T-helper 2 cell treated with Interferon-gamma antibody and Interleukin-4, amounts not matched to agents 5 μg/mL and 100 μg/mL, for 36 hours (primary cell): Measurements from ENCODE around the gene ITGA1.

Source experiments
- DNase-seq: peaks from one replicate; pipeline ENCODE4 v3.0.0; 2021; ENCODE audit warnings: low spot score
- H3K27ac Mint-ChIP-seq: one replicate; pipeline ENCODE4 v1.8.0; 2021; ENCODE audit warnings: mild to moderate bottlenecking, mixed read lengths
- H3K27me3 Mint-ChIP-seq: one replicate; pipeline ENCODE4 v1.8.0; 2021; ENCODE audit warnings: low read depth, mixed read lengths
- H3K36me3 Mint-ChIP-seq: one replicate; pipeline ENCODE4 v1.8.0; 2021; ENCODE audit warnings: low read depth, mixed read lengths
- H3K4me1 Mint-ChIP-seq: one replicate; pipeline ENCODE4 v1.8.0; 2021; ENCODE audit warnings: low read depth, mixed read lengths
- H3K4me3 Mint-ChIP-seq: one replicate; pipeline ENCODE4 v1.8.0; 2022; ENCODE audit warnings: mild to moderate bottlenecking, moderate library complexity, mixed read lengths
- H3K9me3 Mint-ChIP-seq: one replicate; pipeline ENCODE4 v1.8.0; 2021; ENCODE audit warnings: mixed read lengths

Gene ITGA1

DNA sequence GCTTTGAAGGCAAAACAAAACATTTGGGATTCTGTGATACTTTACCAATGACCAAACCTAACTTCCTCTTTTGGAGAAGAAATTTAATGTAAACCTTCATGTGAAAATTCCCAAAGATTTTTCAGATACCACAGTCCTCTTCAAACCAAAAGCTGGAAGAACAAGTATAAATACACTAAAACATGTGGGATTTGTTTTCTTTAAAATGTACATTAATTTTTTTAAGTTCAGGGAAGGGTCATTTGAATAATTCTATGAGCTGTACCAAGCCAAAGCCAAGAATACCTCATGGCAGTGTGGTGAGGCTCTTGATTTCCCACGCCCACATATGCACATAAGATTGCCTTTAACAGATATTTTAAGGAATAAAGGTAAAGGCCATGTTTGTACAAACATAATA lies 28.4 kb upstream of the ITGA1 start:
- Mint-ChIP-seq H3K4me1 (peaks cover 4% of the 10 kb centered on the region), H3K36me3 (peaks cover 2% of the 10 kb centered on the region), H3K9me3 (no peaks in the 10 kb centered on the region), H3K4me3 (no peak overlapping the region), H3K27ac (no peak overlapping the region), H3K27me3 (no peaks in the 10 kb centered on the region)
- DNase-seq = no peak

- Mint-ChIP-seq H3K9me3 (peaks cover 8% of the 10 kb centered on the region), H3K27me3 (no peaks in the 10 kb centered on the region), H3K36me3 (peaks cover 2% of the 10 kb centered on the region), H3K4me1 (peaks cover 5% of the 10 kb centered on the region), H3K4me3 (no peak overlapping the region), H3K27ac (no peak overlapping the region)
- DNase-seq = peak; percentile 66
These were observed 26.9 kb upstream of the ITGA1 start for GRCh38 chr5:52760695-52761366.

DNA sequence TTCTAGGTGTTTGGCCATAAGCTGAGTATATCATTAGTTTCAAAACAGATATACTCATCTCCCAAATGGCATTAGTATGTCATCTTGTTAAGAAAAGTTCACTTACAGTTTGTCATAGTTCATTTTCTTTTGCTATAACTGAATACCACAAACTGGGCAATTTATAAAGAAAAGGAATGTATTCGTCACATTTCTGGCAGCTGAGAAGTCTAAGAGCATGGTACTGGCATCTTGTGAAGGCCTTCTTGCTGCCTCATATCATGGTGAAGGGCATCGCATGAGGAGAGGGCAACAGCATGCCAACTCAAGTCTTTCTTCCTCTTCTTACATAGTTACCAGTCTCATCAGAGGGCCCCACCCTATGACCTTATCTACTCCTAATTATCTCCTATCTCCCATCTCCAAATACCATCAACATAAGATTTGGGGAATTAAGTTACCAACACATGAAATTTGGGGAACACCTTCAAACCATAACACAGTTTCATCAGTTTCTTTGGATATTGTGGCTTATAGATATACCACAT lies 20.4 kb upstream of the ITGA1 start:
- no peak overlapping the region for H3K4me3 Mint-ChIP-seq
- peaks cover 3% of the 10 kb centered on the region for H3K27me3 Mint-ChIP-seq
- H3K27ac Mint-ChIP-seq = no peak overlapping the region
- H3K9me3 Mint-ChIP-seq = peaks cover 11% of the 10 kb centered on the region
- DNase-seq = no peak
- peaks cover 35% of the 10 kb centered on the region for H3K4me1 Mint-ChIP-seq
- H3K36me3 Mint-ChIP-seq = peaks cover 4% of the 10 kb centered on the region

- peaks cover 11% of the 10 kb centered on the region for H3K9me3 Mint-ChIP-seq
- DNase-seq = no peak
- H3K4me3 Mint-ChIP-seq = no peak overlapping the region
- H3K4me1 Mint-ChIP-seq = peaks cover 41% of the 10 kb centered on the region
- H3K36me3 Mint-ChIP-seq = peaks cover 5% of the 10 kb centered on the region
- H3K27ac Mint-ChIP-seq = no peak overlapping the region
- H3K27me3 Mint-ChIP-seq = peaks cover 3% of the 10 kb centered on the region
These were observed 19.8 kb upstream of the ITGA1 start for GRCh38 chr5:52767766-52768480.

DNA sequence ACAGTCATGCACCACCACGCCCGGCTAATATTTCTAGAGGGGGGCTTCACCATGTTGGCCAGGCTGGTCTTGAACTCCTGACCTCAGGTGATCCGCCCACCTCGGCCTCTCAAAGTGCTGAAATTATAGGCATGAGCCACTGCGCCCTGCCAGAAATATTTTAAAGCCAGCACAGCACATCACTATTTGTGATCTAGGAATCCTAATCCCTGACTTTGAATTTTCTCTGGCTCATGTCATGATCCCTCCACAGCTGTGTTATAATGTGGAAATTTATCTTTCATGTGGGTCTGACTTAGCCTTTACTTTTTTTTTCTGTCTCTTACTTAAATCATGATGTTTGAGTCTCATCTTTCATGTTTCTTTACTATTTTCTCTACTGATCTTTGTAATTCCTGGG lies 18.7 kb upstream of the ITGA1 start:
- no peak for DNase-seq
- Mint-ChIP-seq H3K36me3 (peaks cover 5% of the 10 kb centered on the region), H3K9me3 (peaks cover 11% of the 10 kb centered on the region), H3K4me1 (peaks cover 45% of the 10 kb centered on the region), H3K27me3 (peaks cover 7% of the 10 kb centered on the region), H3K27ac (no peak overlapping the region), H3K4me3 (no peak overlapping the region)

GRCh38 chr5:52770287-52770939 lies 17.3 kb upstream of the ITGA1 start:
- peaks cover 10% of the 10 kb centered on the region for H3K27me3 Mint-ChIP-seq
- peaks cover 9% of the 10 kb centered on the region for H3K36me3 Mint-ChIP-seq
- no peak for DNase-seq
- peaks cover 51% of the 10 kb centered on the region for H3K4me1 Mint-ChIP-seq
- no peak overlapping the region for H3K4me3 Mint-ChIP-seq
- no peak overlapping the region for H3K27ac Mint-ChIP-seq
- H3K9me3 Mint-ChIP-seq = peaks cover 3% of the 10 kb centered on the region

- Mint-ChIP-seq H3K27me3 (peaks cover 10% of the 10 kb centered on the region), H3K36me3 (peaks cover 10% of the 10 kb centered on the region), H3K27ac (peak overlapping the region; percentile 82), H3K4me3 (peak overlapping the region; percentile 66), H3K4me1 (peaks cover 58% of the 10 kb centered on the region), H3K9me3 (peaks cover 3% of the 10 kb centered on the region)
- peak; percentile 53 for DNase-seq
These were observed 16.2 kb upstream of the ITGA1 start for GRCh38 chr5:52771343-52772039.

DNA sequence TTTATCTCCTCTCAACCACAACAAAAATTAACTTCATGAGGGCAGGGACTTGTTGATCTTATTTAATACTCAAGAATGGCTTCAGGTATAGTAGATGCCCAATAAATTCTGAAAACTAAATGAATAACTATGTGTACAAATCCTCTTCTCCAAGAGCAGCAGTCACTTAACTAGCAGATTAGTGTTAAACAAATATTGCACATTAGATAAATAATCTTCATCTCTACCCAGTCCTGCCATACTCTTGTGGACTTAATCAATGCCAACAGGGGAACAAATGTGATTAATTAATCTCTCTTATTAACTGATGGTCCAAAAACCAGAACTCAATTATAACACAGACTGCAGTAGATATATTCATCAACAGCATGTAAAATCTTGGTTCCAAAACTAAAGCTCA lies 15.0 kb upstream of the ITGA1 start:
- H3K36me3 Mint-ChIP-seq = peaks cover 10% of the 10 kb centered on the region

GRCh38 chr5:52773342-52773741 lies 14.4 kb upstream of the ITGA1 start:
- DNase-seq = no peak
- no peak overlapping the region for H3K4me3 Mint-ChIP-seq
- peaks cover 10% of the 10 kb centered on the region for H3K36me3 Mint-ChIP-seq
- peaks cover 46% of the 10 kb centered on the region for H3K4me1 Mint-ChIP-seq
- peaks cover 10% of the 10 kb centered on the region for H3K27me3 Mint-ChIP-seq
- H3K27ac Mint-ChIP-seq = no peak overlapping the region
- peaks cover 3% of the 10 kb centered on the region for H3K9me3 Mint-ChIP-seq

More for the DNA sequence above, 15.0 kb upstream of the ITGA1 start:
- Mint-ChIP-seq H3K4me3 (peak overlapping the region; percentile 22), H3K27me3 (peaks cover 10% of the 10 kb centered on the region), H3K9me3 (peaks cover 3% of the 10 kb centered on the region), H3K27ac (no peak overlapping the region), H3K4me1 (peaks cover 53% of the 10 kb centered on the region)
- DNase-seq = no peak

GRCh38 chr5:52774005-52774410 lies 13.7 kb upstream of the ITGA1 start:
- DNase-seq = no peak
- Mint-ChIP-seq H3K36me3 (peaks cover 10% of the 10 kb centered on the region), H3K4me1 (peaks cover 44% of the 10 kb centered on the region), H3K9me3 (peaks cover 3% of the 10 kb centered on the region), H3K27me3 (peaks cover 10% of the 10 kb centered on the region), H3K27ac (no peak overlapping the region), H3K4me3 (peak overlapping the region; percentile 3)

DNA sequence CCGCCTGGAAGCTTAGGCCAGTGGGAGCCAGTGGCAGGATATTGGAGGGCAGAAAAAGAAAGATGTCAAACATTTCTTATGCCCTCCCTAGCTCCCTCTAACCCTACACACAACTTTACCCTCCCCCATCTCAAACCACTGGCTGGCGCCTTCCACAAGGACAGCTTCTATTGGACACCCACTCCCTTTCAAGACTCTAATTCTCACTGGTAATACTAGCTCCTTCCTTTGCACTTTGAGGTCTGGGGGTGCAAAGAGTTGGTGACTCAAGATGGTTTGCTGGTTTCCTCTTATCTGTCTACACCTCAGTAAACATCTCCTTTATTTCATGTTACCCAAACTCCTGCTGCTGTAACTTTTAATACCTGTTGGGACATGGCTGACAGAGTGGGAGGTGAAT lies 11.6 kb upstream of the ITGA1 start:
- Mint-ChIP-seq H3K9me3 (no peaks in the 10 kb centered on the region), H3K4me1 (peaks cover 39% of the 10 kb centered on the region), H3K4me3 (peak overlapping the region; percentile 64), H3K27me3 (peaks cover 8% of the 10 kb centered on the region), H3K36me3 (peaks cover 7% of the 10 kb centered on the region), H3K27ac (peak overlapping the region; percentile 79)
- DNase-seq = peak; percentile 37

DNA sequence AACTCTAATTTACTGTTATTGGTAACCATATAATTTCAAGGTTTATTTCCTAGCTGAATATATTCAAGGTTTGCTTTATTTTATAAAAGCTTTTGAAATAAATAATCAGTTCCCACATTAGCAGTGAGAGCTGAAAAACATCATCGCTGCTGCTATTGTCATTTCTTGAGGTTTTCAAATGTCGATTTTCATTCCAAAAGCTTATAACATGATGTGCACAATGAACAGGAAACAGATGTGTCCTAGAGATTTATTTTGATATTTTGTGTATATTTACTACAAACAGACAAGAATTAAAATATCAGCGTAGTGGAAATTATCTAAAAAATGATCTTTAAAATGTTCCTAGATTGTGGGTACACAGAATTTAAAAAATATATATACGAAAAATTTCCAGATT lies 10.5 kb upstream of the ITGA1 start:
- no peak overlapping the region for H3K27ac Mint-ChIP-seq
- H3K27me3 Mint-ChIP-seq = peaks cover 14% of the 10 kb centered on the region
- H3K36me3 Mint-ChIP-seq = peaks cover 7% of the 10 kb centered on the region
- no peak for DNase-seq
- H3K4me1 Mint-ChIP-seq = peaks cover 29% of the 10 kb centered on the region
- H3K9me3 Mint-ChIP-seq = no peaks in the 10 kb centered on the region
- H3K4me3 Mint-ChIP-seq = no peak overlapping the region

DNA sequence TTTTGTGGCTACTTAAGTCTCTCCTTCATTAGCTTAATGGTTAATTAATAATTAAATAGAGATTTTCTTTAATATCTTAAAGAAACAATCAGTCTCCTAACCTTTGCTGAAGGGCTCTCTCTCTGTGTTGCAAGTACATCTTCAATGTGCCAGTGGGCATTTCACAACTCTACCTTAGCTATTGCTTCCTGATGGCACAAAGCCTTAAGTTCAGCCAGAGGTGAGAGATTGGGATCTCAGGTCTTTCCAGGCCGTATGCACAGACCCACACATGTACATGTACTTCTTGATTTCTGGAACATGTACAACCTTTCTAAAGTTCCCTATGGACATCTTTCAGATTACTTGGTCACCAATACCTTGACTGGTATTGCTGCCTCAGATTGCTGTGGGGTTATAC lies 8.9 kb upstream of the ITGA1 start:
- peaks cover 21% of the 10 kb centered on the region for H3K4me1 Mint-ChIP-seq
- H3K36me3 Mint-ChIP-seq = peaks cover 6% of the 10 kb centered on the region
- H3K4me3 Mint-ChIP-seq = no peak overlapping the region
- no peak for DNase-seq
- no peak overlapping the region for H3K27ac Mint-ChIP-seq
- peaks cover 17% of the 10 kb centered on the region for H3K27me3 Mint-ChIP-seq
- no peaks in the 10 kb centered on the region for H3K9me3 Mint-ChIP-seq
